Amniotic epithelial cell (primary cell): Measurements from ENCODE around the gene SPACA7.

Experiments
- DNase-seq: peaks from one replicate; pipeline ENCODE4 v3.0.0-alpha.2; 2010; ENCODE audit warnings: low read depth

Gene SPACA7

GRCh38 chr13:112466132-112467058, 90.2 kb downstream of the SPACA7 start:
- DNase-seq: no peak

- no peak for DNase-seq
Measured at GRCh38 chr13:112467236-112467635, 91.1 kb downstream of the SPACA7 start.

- DNase-seq: no peak
Measured at GRCh38 chr13:112468069-112468468, 91.9 kb downstream of the SPACA7 start.

DNA sequence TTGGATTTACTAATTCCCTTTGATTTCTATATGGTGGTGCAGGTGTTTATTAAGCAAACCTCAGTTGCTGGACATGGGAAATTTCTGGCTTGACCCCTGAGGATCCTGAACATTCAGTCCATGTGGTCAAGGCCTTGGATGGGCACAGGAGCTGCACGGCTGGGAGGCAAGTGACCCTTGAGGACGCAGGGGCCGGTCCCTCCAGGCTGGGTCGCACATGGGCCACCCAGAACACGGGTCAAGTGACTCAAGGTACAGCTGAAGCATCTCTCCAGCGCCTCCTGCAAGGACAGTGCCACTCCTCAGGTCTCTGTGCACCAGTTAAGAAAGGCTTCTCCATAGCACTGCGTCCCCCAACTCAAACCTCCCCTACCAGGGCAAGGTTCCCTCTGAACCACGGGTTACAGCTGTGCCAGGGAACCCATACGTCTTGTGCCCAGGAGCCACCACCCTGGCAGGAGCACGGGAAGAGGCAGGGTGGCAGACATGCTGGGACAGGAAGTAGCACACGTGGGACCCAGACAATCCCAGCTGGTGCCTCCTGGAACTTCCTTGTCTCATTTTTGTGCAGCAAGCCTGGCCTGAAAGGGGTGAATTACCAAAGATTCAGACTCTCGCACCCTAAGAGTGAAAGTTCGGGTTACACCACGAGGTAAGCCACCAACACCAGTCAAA, 93.1 kb downstream of the SPACA7 start:
- DNase-seq: no peak

DNA sequence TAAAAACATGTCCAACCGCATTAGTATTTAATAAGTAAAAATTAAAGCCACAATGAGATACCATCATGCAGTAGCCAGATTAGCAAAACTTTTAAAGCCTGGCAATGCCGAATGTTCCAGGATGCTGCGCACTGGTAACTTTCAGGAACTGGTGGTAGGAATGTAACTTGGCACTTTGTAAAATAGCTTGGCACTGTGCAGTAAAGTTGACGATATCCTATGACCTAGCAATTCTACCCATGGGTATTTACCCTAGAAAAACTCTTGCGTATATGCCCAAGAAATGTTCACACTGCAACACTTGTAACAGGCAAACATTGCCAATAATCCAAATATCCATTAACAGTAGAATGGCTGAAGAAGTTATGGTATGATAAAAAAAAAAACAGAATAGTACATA, 97.7 kb downstream of the SPACA7 start:
- no peak for DNase-seq

DNA sequence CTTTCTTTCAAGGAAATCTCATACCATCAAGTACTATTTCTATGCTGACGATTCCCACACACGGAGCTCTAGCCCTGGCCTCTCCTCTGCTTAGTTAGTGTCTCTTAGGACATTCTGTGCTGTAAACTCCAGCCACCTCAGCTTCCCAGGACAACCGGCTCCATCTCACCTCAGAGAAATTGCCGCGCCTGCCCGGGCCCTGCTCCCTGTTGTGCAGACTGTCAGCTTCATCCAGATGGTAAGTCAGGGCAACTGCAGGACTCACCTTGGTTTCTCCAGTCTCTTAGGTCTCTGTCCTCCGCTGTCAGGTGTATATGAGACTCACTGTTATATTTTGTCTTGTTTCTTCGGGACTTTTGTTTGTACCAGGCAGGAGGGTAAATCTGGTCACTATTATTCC, 98.7 kb downstream of the SPACA7 start:
- DNase-seq: no peak

- no peak for DNase-seq
Measured at GRCh38 chr13:112475889-112476288, 99.7 kb downstream of the SPACA7 start.

- no peak for DNase-seq
Measured at GRCh38 chr13:112477070-112477619, 101.0 kb downstream of the SPACA7 start.

GRCh38 chr13:112479389-112479788, 103.2 kb downstream of the SPACA7 start:
- no peak for DNase-seq

GRCh38 chr13:112481458-112481857, 105.3 kb downstream of the SPACA7 start:
- no peak for DNase-seq

- no peak for DNase-seq
Measured at GRCh38 chr13:112483299-112483698, 107.1 kb downstream of the SPACA7 start.
